ENCODE results near the gene HPS6. TPM values are rescaled to one million over a fixed set of nuclear protein-coding genes. Genes with fewer than 3 reads are reported as not detected.

HPS6 gene
- total RNA-seq, 2 donors from 2014 or later: 26.1 to 35.9 TPM

GRCh38 chr10:102068216-102068615 is 3.1 kb downstream of the HPS6 start:
- DNase-seq (ENCODE audit: low spot score): no peak
- WGBS: 16% methylated on average over 1 of the region's 1 CpG
- no peaks in the 10 kb centered on the region for H3K36me3 ChIP-seq
- H3K27me3 ChIP-seq (replicated peaks; ENCODE audit: insufficient read depth): no peaks in the 10 kb centered on the region
- no peaks in the 10 kb centered on the region for H3K9me3 ChIP-seq
- H3K4me3 ChIP-seq: no peak overlapping the region
- peaks cover 6% of the 10 kb centered on the region for H3K4me1 ChIP-seq (replicated peaks)
- intact Hi-C loops (cut with DNase I): loop anchor here (5.0 kb wide), 1 partner anchor 44 kb away; no protein-coding TSS in a partner anchor
- TF ChIP-seq POLR2AphosphoS5 (IDR thresholded peaks at IDR 0.05): no peak
- no peak for TF ChIP-seq POLR2A (IDR thresholded peaks at IDR 0.05)
- TF ChIP-seq CTCF (IDR thresholded peaks at IDR 0.05): no peak
- no peak overlapping the region for H3K27ac ChIP-seq

- H3K27me3 ChIP-seq (replicated peaks; ENCODE audit: insufficient read depth): no peaks in the 10 kb centered on the region
- H3K4me1 ChIP-seq (replicated peaks): peaks cover 6% of the 10 kb centered on the region
- intact Hi-C loops (cut with DNase I): loop anchor here (5.0 kb wide), 1 partner anchor 43 kb away; no protein-coding TSS in a partner anchor
- no peaks in the 10 kb centered on the region for H3K9me3 ChIP-seq
- no peak overlapping the region for H3K27ac ChIP-seq
- no peak overlapping the region for H3K4me3 ChIP-seq
- no peaks in the 10 kb centered on the region for H3K36me3 ChIP-seq
- TF ChIP-seq POLR2A (IDR thresholded peaks at IDR 0.05) (no peak), POLR2AphosphoS5 (IDR thresholded peaks at IDR 0.05) (no peak), CTCF (IDR thresholded peaks at IDR 0.05) (no peak)
- no peak for DNase-seq (ENCODE audit: low spot score)
Observed at GRCh38 chr10:102069071-102069470, 3.9 kb downstream of the HPS6 start.

- Histone ChIP-seq H3K4me3 (no peak overlapping the region), H3K27me3 (replicated peaks; ENCODE audit: insufficient read depth) (no peaks in the 10 kb centered on the region), H3K9me3 (no peaks in the 10 kb centered on the region), H3K36me3 (no peaks in the 10 kb centered on the region), H3K4me1 (replicated peaks) (no peaks in the 10 kb centered on the region), H3K27ac (no peak overlapping the region)
- DNase-seq (ENCODE audit: low spot score): peak; percentile 75
- WGBS: 76% methylated on average over 4 of the region's 4 CpGs
- no peak for TF ChIP-seq POLR2A (IDR thresholded peaks at IDR 0.05)
- peak; percentile 37 for TF ChIP-seq POLR2AphosphoS5 (IDR thresholded peaks at IDR 0.05)
- peak; percentile 72 to 86 (median 78) for TF ChIP-seq CTCF (IDR thresholded peaks at IDR 0.05)
- intact Hi-C loops (cut with DNase I): no loop called here
Observed at GRCh38 chr10:102072673-102073527, 7.8 kb downstream of the HPS6 start.

GRCh38 chr10:102083541-102083940 is 18.4 kb downstream of the HPS6 start:
- H3K4me1 ChIP-seq (replicated peaks): no peaks in the 10 kb centered on the region
- H3K27ac ChIP-seq: no peak overlapping the region
- WGBS: 96% methylated on average over 3 of the region's 3 CpGs
- TF ChIP-seq POLR2A (IDR thresholded peaks at IDR 0.05) (no peak), CTCF (IDR thresholded peaks at IDR 0.05) (no peak), POLR2AphosphoS5 (IDR thresholded peaks at IDR 0.05) (no peak)
- H3K9me3 ChIP-seq: no peaks in the 10 kb centered on the region
- intact Hi-C loops (cut with DNase I): no loop called here
- no peak for DNase-seq (ENCODE audit: low spot score)
- no peaks in the 10 kb centered on the region for H3K27me3 ChIP-seq (replicated peaks; ENCODE audit: insufficient read depth)
- no peak overlapping the region for H3K4me3 ChIP-seq
- H3K36me3 ChIP-seq: no peaks in the 10 kb centered on the region

GRCh38 chr10:102085336-102085735 is 20.2 kb downstream of the HPS6 start:
- intact Hi-C loops (cut with DNase I): no loop called here
- WGBS: 44% methylated on average over 3 of the region's 3 CpGs
- Histone ChIP-seq H3K4me3 (no peak overlapping the region), H3K9me3 (no peaks in the 10 kb centered on the region), H3K27me3 (replicated peaks; ENCODE audit: insufficient read depth) (no peaks in the 10 kb centered on the region), H3K4me1 (replicated peaks) (no peaks in the 10 kb centered on the region), H3K27ac (no peak overlapping the region), H3K36me3 (no peaks in the 10 kb centered on the region)
- DNase-seq (ENCODE audit: low spot score): no peak
- no peak for TF ChIP-seq CTCF (IDR thresholded peaks at IDR 0.05)
- no peak for TF ChIP-seq POLR2A (IDR thresholded peaks at IDR 0.05)
- TF ChIP-seq POLR2AphosphoS5 (IDR thresholded peaks at IDR 0.05): no peak

All from prostate gland (tissue), 2 donors.